ENCODE data around the gene KCTD4.
"Not testable (repeated sequence)": the region's sequence is repeated elsewhere in the genome, so short reads cannot be mapped to it uniquely, and the experiment has no call there.

Gene KCTD4

DNA sequence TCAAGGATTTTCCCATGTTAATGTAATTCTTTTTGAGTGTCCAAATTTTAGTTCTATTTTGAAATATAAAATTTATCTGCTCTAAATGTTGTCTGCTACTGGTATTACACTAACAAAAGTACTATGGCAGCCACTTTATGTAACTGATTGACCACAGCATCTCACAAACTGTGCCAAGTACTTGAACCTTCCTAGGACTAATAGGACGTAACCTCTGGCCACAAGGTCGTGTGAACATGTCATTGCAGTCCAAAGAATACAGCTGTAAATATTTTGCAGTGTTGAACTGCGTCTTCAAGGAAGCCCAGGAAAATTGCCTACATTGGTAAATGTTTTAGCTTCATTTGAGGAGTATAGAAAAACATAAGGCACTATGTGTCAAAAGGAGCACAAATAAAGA lies 1.9 kb downstream of the KCTD4 start:
- Mint-ChIP-seq H3K4me3 (no peak overlapping the region), H3K9me3 (no peaks in the 10 kb centered on the region), H3K27me3 (no peaks in the 10 kb centered on the region), H3K36me3 (ENCODE audit: low read depth) (peaks cover 58% of the 10 kb centered on the region), H3K27ac (no peak overlapping the region), H3K4me1 (ENCODE audit: low read depth) (peaks cover 24% of the 10 kb centered on the region)
- no peak for DNase-seq

DNA sequence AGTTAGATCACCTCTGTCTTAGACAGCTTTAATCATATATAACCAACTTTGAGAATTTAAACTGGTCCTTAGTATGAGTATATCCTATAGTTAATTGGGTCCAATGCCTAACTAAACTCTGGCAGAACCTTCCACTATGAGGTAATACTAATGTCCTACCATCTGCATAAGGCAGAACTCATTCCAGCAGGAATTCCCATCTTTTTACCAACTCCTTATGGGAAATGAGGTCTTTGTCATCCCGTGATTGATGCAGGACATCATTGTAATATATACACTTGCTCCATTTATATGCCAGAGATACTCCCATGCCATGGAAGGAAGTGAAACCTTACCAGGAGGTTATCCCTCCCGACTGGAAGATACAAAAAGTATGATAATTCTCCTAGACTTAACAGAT lies 2.8 kb downstream of the KCTD4 start:
- no peak for DNase-seq
- no peak overlapping the region for H3K4me3 Mint-ChIP-seq
- H3K27me3 Mint-ChIP-seq, result no peaks in the 10 kb centered on the region
- H3K9me3 Mint-ChIP-seq, result no peaks in the 10 kb centered on the region
- peaks cover 59% of the 10 kb centered on the region for H3K36me3 Mint-ChIP-seq (ENCODE audit: low read depth)
- no peak overlapping the region for H3K27ac Mint-ChIP-seq
- H3K4me1 Mint-ChIP-seq (ENCODE audit: low read depth), result peaks cover 21% of the 10 kb centered on the region

DNA sequence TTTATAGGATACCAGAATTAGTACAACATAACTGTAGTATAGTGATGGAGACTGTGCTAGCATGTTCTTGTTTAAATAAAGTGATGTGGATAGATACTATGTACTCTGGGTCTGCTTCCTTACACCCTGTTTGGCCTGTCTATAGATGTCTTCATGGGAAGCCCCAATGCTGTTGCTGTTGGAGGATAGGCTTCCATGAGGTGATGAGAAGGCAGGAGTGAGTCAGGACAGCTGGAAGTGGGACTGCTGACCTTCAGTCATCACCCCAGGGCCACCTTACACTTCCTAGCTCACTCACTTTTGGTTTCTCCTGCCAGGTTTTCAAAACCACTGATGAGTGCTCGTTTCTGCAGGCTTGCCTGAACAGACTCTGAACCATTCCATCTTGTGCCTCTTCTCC lies 4.2 kb downstream of the KCTD4 start:
- H3K27ac Mint-ChIP-seq, result no peak overlapping the region
- H3K9me3 Mint-ChIP-seq, result no peaks in the 10 kb centered on the region
- H3K27me3 Mint-ChIP-seq, result no peaks in the 10 kb centered on the region
- H3K36me3 Mint-ChIP-seq (ENCODE audit: low read depth), result peaks cover 50% of the 10 kb centered on the region
- no peak overlapping the region for H3K4me3 Mint-ChIP-seq
- peaks cover 20% of the 10 kb centered on the region for H3K4me1 Mint-ChIP-seq (ENCODE audit: low read depth)
- no peak for DNase-seq

DNA sequence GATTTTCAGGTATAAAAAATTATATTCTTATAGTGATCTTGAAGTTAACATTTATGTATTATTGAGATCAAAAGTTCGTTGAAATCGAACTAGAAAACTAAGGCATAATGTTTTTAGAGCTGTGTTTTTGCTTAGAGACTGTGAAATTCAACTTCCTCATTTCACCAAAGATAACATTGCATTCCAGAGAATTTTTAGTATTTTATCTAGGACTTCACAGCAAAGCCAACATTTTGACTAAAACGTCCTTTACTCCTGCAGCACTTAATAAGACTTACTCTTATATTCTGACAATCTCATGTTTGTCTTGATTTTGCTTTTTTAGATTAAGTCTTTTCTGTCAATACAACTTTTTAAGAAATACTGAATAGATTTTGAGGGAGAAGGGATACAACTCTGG lies 4.7 kb downstream of the KCTD4 start:
- no peak overlapping the region for H3K4me3 Mint-ChIP-seq
- peaks cover 45% of the 10 kb centered on the region for H3K36me3 Mint-ChIP-seq (ENCODE audit: low read depth)
- H3K4me1 Mint-ChIP-seq (ENCODE audit: low read depth), result peaks cover 20% of the 10 kb centered on the region
- H3K27me3 Mint-ChIP-seq, result no peaks in the 10 kb centered on the region
- H3K27ac Mint-ChIP-seq, result no peak overlapping the region
- DNase-seq, result no peak
- H3K9me3 Mint-ChIP-seq, result no peaks in the 10 kb centered on the region

DNA sequence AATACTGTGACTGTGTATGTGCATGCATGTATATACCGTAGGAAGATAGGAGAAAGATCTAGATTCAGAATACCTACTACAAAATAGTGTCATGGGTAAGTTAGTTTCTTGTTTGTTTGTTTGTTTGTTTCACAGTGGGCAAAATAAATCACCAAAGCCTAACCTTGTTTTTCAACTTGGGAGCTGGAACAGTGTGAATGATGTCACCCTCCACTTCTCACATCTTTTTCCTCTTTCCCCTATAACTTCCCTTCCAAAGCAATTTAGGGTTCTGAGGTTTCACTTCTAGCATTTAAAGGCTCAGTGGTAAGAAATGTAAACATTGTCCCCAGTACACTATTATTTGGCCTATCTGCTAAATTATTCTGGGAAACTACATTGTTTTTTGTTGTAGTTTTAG lies 5.4 kb downstream of the KCTD4 start:
- H3K36me3 Mint-ChIP-seq (ENCODE audit: low read depth), result peaks cover 40% of the 10 kb centered on the region
- no peaks in the 10 kb centered on the region for H3K9me3 Mint-ChIP-seq
- H3K27ac Mint-ChIP-seq, result no peak overlapping the region
- peaks cover 20% of the 10 kb centered on the region for H3K4me1 Mint-ChIP-seq (ENCODE audit: low read depth)
- H3K27me3 Mint-ChIP-seq, result no peaks in the 10 kb centered on the region
- H3K4me3 Mint-ChIP-seq, result no peak overlapping the region
- DNase-seq, result no peak

DNA sequence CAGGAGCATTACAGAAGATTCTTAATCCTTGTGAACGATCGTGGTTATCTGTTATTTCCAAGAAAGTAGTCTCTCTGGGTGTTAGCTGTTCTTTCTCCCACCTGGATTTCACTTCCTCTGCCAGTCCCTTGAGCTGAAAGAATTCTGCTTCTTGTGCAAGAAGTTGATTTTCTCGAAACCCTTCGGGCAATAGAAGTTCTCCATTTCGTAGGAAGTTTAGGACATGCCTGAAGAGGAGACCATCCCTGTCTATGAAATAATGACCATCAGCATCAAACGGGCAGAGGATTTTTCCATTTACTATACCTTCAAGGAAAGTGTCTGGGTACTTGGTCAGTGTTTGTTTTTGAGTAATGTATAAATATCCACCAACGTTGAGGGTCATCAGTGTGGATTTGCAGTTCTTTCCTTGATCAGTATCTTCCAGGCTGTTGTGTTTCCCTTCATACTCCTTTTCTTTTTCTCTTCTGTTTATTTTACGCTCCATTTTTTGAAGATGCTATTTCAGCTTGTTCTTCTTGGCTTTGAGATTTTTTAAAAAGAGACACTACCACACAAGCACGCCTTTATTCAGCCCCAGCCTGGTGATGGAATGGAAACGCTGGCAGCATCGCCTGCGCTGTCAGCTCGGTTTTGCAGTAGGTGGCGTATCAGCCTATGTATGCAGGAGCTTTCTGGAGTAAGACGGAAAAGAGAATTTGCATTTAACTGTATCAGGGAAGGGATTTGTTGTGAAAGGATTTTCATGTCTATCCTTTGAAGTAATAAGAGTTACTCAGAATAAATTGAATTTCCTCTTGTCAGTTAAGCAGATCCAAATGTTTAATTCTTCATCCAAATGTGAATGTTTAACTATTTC lies 6.5 kb downstream of the KCTD4 start:
- Mint-ChIP-seq H3K9me3 (no peaks in the 10 kb centered on the region), H3K27me3 (no peaks in the 10 kb centered on the region), H3K36me3 (ENCODE audit: low read depth) (peaks cover 41% of the 10 kb centered on the region), H3K4me1 (ENCODE audit: low read depth) (peaks cover 18% of the 10 kb centered on the region), H3K4me3 (no peak overlapping the region), H3K27ac (no peak overlapping the region)
- DNase-seq, result no peak

DNA sequence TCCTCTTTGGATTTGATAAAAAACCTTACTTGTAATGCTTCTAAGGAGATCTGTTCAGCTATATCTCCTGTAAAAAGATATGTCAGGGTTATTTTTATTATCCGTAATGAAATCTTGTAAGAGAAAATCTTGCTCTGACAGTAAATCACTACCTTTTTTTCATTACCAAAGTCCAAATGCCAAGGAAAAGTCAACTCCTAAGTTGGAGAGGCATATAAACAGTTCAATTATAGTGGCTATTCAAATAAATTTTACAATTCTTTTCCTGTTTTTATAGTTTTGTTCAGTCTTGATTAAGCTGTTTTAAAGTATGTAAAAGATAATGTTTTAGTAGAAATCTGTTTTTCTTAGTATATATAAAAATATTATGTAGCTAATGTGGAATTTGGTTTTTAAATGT lies 9.0 kb downstream of the KCTD4 start:
- Mint-ChIP-seq H3K27ac (no peak overlapping the region), H3K36me3 (ENCODE audit: low read depth) (peaks cover 43% of the 10 kb centered on the region), H3K4me1 (ENCODE audit: low read depth) (peaks cover 13% of the 10 kb centered on the region)

DNA sequence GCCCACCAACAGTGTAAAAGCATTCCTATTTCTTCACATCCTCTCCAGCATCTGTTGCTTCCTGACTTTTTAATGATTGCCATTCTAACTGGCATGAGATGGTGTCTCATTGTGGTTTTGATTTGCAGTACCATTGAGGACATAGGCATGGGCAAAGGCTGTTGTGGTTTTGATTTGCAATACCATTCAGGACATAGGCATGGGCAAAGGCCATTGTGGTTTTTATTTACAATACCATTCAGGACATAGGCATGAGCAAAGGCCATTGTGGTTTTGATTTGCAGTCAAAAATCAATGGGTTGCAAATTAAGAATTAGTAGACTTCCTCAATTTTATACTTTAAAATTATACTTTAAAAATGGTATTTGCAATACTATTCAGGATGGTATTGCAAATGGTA lies 11.3 kb downstream of the KCTD4 start:
- peaks cover 41% of the 10 kb centered on the region for H3K36me3 Mint-ChIP-seq (ENCODE audit: low read depth)
- H3K27ac Mint-ChIP-seq; DNase-seq; H3K27me3 Mint-ChIP-seq; H3K4me1 Mint-ChIP-seq (ENCODE audit: low read depth); H3K9me3 Mint-ChIP-seq; H3K4me3 Mint-ChIP-seq: not testable (repeated sequence)

More for the DNA sequence above, 9.0 kb downstream of the KCTD4 start:
- no peaks in the 10 kb centered on the region for H3K27me3 Mint-ChIP-seq
- no peak for DNase-seq
- H3K4me3 Mint-ChIP-seq, result no peak overlapping the region
- no peaks in the 10 kb centered on the region for H3K9me3 Mint-ChIP-seq

DNA sequence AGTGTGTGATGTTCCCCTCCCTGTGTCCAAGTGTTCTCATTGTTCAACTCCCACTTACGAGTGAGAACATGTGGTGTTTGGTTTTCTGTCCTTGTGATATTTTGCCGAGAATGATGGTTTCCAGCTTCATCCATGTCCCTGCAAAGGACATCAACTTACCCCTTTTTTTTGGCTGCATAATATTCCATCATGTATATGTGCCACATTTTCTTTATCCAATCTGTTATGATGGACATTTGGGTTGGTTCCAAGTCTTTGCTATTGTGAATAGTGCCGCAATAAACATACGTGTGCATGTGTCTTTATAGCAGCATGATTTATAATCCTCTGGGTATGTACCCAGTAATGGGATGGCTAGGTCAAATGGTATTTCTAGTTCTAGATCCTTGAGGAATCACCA lies 11.8 kb downstream of the KCTD4 start:
- H3K27me3 Mint-ChIP-seq; H3K4me1 Mint-ChIP-seq (ENCODE audit: low read depth); H3K27ac Mint-ChIP-seq; DNase-seq; H3K4me3 Mint-ChIP-seq; H3K9me3 Mint-ChIP-seq: not testable (repeated sequence)
- H3K36me3 Mint-ChIP-seq (ENCODE audit: low read depth), result peaks cover 41% of the 10 kb centered on the region

DNA sequence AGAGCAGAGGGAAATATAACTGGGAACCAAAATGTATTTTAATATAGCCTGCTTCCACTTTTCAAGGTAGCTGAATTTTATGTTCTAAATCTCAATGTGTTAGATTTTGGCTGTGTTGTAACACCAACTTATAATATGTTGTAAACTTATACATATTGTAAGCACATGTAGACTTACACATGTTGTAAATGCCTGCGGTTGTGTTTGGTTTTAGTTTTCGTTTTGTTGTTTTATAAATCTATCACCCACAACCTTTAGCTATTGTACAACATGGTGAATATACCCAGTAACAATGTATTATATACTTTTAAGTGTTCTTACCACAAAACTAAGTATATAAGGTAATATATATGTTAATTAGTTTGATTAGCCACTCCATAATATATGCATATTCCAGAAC lies 15.6 kb downstream of the KCTD4 start:
- Mint-ChIP-seq H3K4me1 (ENCODE audit: low read depth) (peaks cover 13% of the 10 kb centered on the region), H3K27ac (no peak overlapping the region), H3K36me3 (ENCODE audit: low read depth) (peaks cover 62% of the 10 kb centered on the region), H3K9me3 (no peaks in the 10 kb centered on the region), H3K27me3 (no peaks in the 10 kb centered on the region), H3K4me3 (no peak overlapping the region)
- no peak for DNase-seq

DNA sequence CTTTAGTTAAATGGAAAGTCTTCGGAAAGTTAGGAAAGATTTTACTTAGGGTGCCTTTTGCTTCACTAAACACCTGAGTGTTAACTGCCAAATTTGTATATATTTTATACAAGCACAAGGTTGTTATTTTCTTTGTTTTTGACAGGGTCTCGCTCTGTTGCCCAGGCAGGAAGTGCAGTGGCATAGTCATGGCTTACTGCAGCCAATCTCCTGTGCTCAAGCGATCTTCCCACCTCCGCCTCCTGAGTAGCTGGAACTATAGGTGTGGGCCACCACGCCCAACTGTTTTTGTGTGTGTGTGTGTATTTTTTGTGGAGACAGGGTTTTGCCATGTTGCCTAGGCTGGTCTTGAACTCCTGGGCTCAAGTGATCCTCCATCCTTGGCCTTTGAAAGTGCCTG lies 16.2 kb downstream of the KCTD4 start:
- H3K4me1 Mint-ChIP-seq (ENCODE audit: low read depth), result peaks cover 16% of the 10 kb centered on the region
- DNase-seq, result no peak
- H3K36me3 Mint-ChIP-seq (ENCODE audit: low read depth), result peaks cover 63% of the 10 kb centered on the region
- no peaks in the 10 kb centered on the region for H3K9me3 Mint-ChIP-seq
- H3K27ac Mint-ChIP-seq, result peak overlapping the region; percentile 7
- H3K4me3 Mint-ChIP-seq, result no peak overlapping the region
- H3K27me3 Mint-ChIP-seq, result no peaks in the 10 kb centered on the region

DNA sequence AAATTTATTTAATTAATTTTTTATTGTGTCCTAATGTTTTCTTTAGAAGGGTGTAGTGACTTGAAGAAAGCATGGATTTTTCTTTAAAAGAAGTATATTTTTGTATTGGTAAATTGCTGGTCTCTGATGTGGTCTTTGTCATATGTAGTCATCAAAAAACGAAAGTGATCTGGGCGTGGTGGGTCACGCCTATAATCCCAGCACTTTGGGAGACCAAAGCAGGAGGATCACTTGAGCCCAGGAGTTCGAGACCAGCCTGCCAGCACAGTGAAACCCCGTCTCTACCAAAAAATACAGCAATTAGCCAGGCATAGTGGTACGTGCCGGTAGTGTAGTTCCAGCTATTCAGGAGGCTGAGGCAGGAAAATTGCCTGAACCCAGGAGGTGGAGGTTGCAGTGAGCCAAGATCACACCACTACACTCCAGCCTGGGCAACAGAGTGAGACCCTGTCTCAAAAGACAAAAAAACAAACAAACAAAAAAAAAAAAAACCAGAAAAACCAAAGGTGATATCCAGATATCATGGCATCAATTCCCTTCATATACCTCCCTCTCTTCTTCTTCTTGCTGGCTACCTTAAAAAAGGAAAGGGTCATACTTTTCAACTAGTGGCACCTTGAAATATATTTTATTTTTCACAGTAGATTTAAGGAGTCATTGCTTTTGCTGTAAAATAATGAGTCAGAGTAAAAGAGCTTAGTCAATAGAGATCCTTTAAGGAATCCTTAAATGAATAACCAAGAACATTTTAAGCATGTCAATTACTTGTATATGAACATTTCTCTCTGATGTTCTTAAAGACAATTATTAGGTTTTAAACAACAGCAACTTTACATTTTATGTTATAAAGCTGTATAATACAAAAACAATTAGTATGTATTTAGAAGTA lies 19.9 kb downstream of the KCTD4 start:
- DNase-seq, result no peak
- Mint-ChIP-seq H3K4me1 (ENCODE audit: low read depth) (peaks cover 40% of the 10 kb centered on the region), H3K27ac (no peak overlapping the region), H3K36me3 (ENCODE audit: low read depth) (peaks cover 64% of the 10 kb centered on the region), H3K9me3 (no peaks in the 10 kb centered on the region), H3K27me3 (no peaks in the 10 kb centered on the region), H3K4me3 (no peak overlapping the region)

DNA sequence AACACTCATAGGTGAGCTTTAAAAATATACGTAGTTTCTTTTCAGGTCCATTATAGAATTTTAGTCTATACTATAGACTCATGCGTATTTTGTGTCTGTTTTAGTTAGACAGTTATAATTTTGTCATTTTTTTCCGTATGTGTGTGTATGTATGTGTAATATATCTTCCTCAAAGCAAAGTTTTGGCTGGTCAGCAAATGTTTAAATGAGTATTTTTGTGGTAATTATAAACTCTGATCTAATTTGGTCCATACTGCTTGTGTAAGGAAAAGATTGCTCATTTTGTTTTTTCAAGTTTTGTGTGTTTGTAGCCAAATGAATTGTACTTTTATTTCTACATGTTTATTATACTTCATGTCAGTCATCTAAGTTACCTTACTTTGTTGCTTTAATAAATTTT lies 20.5 kb downstream of the KCTD4 start:
- H3K27me3 Mint-ChIP-seq, result no peaks in the 10 kb centered on the region
- H3K4me1 Mint-ChIP-seq (ENCODE audit: low read depth), result peaks cover 40% of the 10 kb centered on the region
- DNase-seq, result no peak
- H3K4me3 Mint-ChIP-seq, result no peak overlapping the region
- no peak overlapping the region for H3K27ac Mint-ChIP-seq
- H3K9me3 Mint-ChIP-seq, result no peaks in the 10 kb centered on the region
- peaks cover 68% of the 10 kb centered on the region for H3K36me3 Mint-ChIP-seq (ENCODE audit: low read depth)

DNA sequence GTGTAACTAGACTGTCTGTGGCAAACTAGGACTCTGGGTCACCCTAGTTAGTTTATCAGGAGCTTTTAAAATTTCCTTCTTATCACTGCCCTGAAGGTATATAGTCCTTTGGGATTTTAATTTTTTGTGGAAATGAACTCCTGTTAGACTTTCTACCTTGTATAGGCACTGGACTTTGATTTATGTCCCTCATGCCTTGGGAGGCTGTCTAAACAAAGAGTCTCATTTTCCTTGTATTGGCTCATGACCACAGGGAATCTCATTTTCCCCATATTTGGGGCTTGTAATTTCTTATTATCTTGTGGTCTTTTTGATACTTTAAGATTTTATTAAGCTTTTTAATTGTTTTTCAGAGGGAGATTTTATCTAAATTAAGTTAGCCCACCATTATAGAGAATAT lies 21.4 kb downstream of the KCTD4 start:
- Mint-ChIP-seq H3K27ac (no peak overlapping the region), H3K36me3 (ENCODE audit: low read depth) (peaks cover 66% of the 10 kb centered on the region)

More for the DNA sequence above, 21.4 kb downstream of the KCTD4 start:
- DNase-seq, result no peak
- Mint-ChIP-seq H3K27me3 (no peaks in the 10 kb centered on the region), H3K9me3 (no peaks in the 10 kb centered on the region), H3K4me1 (ENCODE audit: low read depth) (peaks cover 38% of the 10 kb centered on the region), H3K4me3 (no peak overlapping the region)
